GM18498 (cell line): ENCODE measurements around the gene TERT.
"Not testable (repeated sequence)": the region's sequence is repeated elsewhere in the genome, so short reads cannot be mapped to it uniquely, and the experiment has no call there.

Experiments
- ATAC-seq: cut with Tn5 transposase; IDR thresholded peaks from one replicate; pipeline ENCODE4 v1.9.1; 2021; ENCODE audit warnings: mild to moderate bottlenecking, moderate library complexity; ENCODE audit not compliant: unreplicated experiment

TERT gene

DNA sequence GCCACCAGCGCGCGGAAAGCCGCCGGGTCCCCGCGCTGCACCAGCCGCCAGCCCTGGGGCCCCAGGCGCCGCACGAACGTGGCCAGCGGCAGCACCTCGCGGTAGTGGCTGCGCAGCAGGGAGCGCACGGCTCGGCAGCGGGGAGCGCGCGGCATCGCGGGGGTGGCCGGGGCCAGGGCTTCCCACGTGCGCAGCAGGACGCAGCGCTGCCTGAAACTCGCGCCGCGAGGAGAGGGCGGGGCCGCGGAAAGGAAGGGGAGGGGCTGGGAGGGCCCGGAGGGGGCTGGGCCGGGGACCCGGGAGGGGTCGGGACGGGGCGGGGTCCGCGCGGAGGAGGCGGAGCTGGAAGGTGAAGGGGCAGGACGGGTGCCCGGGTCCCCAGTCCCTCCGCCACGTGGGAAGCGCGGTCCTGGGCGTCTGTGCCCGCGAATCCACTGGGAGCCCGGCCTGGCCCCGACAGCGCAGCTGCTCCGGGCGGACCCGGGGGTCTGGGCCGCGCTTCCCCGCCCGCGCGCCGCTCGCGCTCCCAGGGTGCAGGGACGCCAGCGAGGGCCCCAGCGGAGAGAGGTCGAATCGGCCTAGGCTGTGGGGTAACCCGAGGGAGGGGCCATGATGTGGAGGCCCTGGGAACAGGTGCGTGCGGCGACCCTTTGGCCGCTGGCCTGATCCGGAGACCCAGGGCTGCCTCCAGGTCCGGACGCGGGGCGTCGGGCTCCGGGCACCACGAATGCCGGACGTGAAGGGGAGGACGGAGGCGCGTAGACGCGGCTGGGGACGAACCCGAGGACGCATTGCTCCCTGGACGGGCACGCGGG is at the start of gene TERT:
Gene TERT, minus strand, starts transcription at position 234 of the 815 bp plus-strand sequence. Its CDS starts 79 bp downstream, at position 155.
- ATAC-seq: no peak

DNA sequence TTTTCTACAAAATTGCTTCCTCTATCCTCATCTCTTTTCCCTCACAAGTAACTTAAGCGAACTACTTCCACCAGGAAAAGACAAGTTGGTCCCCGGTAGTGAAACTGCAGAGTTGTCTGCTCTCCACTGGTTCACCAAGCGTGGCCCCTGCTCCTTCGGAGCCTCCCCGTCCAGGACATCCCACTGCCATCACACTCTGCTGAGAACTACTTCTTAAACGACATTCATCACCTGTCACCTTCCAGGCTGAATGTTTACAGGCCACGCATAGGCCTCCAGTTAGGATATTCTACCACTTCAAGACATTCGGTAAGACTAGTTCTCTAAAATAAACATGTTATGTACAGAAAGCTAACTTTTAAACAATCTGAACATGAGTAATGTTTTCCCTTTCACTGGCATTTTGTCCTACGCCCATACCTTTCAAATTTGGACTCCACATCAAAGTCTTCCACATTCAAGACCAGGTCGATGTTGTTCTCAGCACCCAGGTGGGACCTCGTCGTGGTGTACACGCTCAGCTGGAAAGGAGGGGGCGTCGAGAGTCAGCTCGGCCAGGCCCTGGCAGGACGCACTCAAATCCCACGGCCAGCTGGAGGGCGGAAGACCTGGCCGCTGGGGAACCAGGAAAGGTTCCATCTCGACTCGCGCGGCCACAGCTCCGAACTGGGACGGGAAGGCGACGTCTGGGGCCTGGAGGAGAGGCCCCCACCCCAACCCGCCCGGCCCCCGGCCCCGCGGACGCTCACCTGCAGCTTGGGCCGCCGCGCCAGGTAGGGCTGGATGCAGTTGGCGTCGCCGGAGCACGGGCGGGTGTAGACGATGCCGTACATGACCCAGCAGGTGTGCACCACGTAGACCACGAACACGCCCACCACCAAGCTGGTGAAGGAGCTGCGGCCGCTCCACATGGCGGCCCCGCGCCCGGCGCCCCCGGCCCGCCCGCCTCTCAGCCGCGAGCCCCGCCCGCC is 49.3 kb upstream of the TERT start:
- peak; percentile 21 for ATAC-seq

DNA sequence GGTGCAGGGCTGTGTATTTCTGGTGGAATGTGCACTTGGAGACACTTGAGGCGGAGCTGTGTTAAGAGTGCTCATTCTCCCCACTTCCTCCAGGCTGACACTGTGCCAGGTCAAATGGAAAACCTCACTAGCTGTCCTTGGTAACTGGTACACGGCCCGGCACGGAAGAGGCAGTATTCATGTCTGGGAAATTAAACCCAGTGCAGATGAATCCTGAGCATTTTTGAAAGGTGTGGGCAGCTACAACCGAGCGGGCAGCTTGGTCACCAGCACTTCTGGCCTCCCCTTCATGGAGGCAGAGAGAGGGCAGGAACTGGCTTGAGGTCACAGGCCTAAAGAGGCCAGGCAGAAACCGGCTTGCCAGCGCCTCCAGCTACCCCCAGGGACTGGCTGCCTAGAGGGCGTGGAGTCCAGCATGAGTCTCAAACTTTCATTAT is 48.5 kb upstream of the TERT start:
- no peak for ATAC-seq

DNA sequence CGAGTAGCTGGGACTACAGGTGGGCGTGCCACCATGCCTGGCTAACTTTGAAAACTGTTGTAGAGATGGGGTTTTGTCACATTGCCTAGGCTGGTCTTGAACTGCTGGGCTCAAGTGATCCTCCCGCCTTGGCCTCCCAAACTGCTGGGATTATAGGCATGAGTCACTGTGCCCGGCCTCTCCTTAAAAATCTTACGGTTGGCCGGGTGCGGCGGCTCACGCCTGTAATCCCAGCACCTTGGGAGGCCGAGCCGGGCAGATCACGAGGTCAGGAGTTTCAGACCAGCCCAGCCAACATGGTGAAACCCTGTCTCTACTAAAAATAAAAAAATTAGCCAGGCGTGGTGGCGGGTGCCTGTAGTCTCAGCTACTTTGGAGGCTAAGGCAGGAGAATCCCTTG is 47.8 kb upstream of the TERT start:
- ATAC-seq: not testable (repeated sequence)

DNA sequence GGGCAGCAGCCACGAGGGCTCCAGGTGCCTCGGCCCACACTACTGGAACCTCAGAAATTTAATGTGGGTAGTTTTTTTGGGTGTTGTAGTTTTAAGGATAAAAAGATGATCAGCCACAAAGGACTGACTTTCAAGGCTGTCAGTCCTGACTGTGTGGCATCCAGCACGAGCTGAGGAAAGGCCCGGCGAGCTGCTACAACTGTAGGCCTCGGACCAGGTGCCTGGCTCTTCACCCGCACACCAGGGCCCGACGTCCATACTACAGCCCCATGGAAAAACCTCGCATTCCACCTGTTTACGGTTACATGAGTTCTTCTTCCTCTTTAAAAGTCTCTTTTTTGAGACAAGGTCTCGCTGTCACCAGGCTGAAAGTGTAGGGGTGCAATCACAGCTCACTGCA is 47.4 kb upstream of the TERT start:
- ATAC-seq: no peak

DNA sequence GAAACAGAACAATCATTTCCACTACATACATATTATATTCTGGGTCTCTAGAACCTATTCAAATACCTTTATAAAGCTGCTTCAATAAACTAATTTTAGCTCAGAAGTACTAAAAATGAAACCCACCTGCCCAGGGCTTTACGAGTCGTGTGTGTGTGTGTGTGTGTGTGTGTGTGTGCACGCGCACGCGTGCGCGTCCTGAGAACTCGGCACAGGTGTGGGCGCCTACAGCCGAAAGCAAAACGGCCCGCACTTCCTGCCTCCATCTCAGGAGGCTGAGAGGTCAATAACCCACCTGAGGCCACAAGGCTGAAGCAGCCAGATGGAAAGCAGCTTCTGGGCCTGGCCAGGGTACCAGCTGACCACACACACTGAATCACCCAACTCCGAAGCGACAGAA is 47.0 kb upstream of the TERT start:
- ATAC-seq: no peak

DNA sequence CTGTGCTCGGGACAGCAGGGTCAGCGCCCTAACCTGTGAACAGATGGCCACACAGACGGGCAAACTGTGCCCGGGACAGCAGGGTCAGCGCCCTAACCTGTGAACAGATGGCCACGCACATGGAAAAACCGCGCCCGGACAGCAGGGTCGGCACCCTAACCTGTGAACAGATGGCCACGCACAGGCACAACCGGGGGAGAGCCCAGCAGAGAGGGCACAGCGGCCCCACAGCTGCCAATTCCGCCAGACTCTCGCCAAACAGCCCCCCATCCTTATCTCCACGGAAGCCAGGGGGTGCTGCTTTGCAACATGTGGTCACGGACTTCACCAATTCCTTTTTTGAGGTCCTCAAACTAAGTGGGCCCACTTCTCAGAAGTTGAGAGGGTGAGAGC is 44.9 kb upstream of the TERT start:
- not testable (repeated sequence) for ATAC-seq

DNA sequence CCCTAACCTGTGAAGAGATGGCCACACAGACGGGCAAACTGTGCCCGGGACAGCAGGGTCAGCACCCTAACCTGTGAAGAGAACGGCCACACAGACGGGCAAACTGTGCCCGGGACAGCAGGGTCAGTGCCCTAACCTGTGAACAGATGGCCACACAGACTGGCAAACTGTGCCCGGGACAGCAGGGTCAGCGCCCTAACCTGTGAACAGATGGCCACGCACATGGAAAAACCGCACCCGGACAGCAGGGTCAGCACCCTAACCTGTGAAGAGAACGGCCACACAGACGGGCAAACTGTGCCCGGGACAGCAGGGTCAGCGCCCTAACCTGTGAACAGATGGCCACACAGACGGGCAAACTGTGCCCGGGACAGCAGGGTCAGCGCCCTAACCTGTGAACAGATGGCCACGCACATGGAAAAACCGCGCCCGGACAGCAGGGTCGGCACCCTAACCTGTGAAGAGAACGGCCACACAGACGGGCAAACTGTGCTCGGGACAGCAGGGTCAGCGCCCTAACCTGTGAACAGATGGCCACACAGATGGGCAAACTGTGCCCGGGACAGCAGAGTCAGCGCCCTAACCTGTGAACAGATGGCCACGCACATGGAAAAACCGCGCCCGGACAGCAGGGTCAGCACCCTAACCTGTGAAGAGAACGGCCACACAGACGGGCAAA is 44.4 kb upstream of the TERT start:
- ATAC-seq: not testable (repeated sequence)

DNA sequence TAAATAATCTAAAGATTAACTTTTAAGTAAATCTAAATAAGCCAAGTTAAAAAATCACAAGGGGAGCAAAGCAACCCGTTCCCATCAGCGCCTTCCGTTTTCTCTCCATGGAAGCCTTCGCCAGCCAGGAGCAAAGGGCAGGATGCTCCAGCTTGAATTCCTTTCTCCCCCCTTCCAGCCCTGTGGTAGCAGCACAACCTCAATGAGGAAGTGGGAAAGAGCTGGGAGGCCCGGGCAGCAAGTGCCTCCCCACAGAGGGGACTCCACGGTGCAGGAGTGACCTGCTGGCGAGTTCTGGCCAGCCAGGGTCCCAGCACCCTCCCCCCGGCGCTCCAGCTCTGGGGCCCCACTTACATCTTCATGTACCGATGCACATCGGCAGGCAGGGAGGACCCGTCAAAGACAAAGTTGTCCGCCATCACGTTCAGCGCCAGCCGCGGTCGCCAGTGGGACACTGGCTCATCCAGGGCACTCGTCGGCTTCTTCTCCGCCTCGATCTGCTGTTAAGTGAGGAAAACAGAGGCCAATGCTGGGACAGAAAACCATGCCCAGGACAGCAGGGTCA is 43.7 kb upstream of the TERT start:
- no peak for ATAC-seq

DNA sequence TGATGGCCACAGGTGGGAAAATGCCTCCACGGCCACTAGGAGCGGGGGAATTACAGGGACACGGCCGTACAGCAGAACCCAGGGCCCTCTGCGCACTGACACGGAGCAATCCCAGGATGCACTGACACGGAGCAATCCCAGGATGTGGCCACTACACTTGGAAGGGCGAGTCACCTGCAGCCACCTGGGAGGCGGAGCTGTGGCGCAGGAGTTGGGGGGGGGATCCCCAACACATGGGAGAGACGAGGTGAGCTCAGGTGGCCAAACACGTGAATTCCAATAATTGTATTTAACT is 43.3 kb upstream of the TERT start:
- no peak for ATAC-seq

DNA sequence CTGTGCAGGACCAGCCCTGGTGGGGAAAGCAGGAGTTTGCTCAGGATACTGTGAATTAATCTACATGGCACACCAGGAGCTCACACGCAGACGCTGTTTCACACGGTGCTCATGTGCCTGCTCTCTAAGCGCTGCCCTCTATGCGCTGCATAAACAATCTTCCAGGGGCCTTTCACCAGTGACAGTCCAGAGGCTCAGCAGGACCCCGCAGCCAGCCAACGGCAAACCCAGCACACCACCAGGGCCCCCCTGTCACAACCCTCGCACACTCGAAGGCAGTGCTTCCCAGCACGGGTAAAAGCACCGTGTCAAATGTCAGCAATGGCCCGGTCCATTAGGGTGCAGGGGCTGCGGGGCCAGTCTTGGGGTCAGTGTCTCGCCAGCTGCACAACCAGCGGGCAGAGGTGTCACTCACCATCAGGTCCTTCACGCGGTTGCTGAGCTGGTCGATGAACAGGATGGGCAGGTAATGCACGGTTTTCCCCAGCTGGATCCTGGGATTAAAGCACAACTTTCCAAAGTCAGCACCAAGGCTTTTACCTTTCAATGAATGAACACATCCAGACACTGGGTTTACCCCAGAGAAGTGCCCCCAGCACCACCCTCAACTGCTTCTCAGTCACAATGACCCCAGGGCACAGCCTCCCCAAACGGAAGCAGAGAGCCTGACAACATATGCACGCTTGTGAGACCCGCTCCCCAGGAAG is 42.8 kb upstream of the TERT start:
- no peak for ATAC-seq

DNA sequence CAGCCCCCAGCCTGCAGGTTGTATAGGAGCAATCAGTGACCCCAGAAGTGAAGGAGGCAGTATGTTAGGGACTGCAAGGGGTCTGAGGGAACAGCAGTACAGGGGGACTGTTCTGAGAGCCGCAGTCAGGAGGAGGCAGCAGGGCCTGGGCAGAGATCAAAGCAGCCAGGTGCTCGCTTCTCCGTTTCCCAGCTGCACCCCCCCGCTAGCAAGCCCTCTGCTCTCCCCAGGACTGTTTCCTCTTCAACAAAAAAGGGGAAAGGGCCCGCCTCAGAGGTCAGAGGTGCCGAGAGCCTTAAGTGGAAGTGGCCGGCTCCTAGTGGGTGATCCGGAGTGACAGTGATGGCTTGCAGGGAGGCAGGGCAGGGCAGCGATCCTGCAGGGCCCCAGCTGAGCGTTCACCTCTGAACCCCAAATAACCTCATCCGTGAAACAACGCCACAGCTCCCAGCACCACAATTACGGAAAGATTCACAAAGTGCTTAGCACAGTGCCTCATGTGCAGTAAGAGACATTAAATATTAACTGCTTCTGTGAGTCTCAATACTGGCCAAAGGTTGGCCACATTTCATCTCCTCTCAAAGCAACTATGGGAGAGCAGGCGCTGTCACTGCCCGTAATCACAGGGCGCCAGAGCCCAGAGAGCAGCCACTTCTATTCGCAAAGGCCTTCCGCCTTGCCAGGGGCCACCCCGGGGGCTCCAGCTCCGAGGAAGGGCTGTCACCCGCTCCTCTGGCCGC is 42.1 kb upstream of the TERT start:
- ATAC-seq: no peak

DNA sequence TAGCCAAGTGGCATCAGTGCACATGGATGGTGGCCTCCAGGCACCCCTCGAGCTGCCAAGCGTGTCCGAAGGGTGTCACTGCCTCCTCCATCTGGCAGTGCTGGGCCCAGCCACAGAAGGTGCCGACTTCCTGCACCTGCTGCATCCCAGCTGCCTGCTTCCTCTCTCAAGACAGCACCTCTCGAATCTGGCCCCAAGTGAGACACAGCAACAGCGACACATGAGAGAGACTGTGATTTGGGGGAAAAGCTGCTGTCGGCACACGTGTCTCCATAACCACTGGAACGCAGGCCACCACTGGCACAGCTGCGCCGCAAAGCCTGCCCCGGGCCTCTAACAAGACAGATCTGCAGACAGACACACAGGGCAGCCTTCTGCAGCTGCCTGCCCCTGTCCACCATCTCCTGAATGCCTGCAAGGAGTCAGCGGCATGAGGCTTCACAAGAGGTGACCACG is 41.3 kb upstream of the TERT start:
- no peak for ATAC-seq

DNA sequence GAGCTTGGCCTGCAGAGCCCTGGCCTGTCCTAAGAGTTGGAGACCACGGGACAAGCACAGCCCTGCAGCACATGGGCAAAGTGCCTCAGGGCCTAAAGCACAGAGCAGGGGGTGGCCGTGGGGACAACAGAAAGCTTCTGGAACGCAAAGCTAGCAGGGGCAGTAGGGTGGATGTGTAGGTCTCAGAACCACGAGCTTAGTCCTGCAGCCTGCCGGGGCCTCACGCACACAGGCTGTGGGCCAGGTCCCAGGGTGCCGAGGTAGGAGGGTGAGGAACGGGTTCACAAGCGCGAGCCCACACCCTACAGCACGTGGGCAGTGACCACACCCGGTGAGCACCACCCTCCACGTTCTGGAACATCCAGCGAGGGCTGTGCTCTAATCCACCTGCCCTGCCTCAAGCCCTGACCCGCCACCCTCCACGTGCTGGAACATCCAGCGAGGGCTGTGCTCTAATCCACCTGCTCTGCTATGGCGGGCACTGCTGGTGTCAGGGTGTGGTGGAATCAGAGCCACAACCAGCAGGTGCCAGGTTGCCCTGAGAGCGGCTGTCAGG is 40.8 kb upstream of the TERT start:
- no peak for ATAC-seq

DNA sequence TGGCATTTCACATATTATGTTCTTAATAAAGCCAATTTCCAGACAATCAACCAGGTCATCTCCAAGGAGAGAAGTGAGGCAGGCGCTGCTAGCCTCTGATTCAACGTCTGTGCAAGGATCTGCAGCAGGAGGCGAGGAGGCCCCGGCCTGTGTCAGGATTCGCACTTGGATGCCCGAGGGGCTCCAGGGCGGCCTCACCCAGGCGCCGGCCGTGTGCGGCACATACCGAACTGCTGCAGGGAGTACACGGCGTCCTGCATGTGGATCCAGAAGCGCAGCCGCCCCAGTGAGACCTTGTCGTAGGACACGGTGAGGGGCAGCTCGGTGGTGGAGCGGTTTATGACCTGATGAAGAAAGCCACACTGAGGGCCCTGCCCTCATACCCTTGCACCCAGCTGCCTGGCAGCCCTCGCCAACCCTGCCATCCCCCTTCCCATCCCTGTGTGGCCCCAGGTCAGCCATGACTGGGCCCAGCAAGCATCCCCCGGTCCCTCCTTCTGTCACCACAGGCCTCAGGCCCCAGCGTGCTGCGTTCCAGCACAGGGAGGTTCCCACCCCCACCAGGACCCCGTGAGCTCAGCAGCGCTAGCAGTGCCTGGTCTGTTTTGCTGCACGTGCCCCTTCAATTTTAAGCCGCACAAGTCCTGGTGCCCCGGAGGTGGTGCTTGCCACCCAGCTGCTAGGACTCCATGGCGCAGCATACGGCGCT is 40.1 kb upstream of the TERT start:
- no peak for ATAC-seq

DNA sequence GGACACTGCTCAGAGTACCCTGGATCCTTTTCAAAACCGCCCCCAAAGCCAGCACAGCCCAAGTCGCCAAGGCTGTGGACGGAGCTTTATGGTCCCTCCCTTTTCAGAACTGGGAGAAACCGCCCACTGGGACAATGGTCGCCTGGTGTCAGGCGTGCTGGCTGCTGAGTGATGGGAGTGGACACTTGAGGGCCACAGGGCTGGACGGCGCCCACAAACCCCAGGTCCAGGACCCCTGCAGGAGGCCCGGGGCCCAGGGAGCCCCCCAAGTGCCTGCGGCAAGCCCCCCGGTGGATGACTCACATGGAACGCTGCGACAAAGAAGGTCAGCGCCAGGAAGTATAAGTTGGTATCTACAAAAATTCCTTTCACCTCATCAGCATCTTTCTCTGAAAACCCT is 39.1 kb upstream of the TERT start:
- no peak for ATAC-seq

DNA sequence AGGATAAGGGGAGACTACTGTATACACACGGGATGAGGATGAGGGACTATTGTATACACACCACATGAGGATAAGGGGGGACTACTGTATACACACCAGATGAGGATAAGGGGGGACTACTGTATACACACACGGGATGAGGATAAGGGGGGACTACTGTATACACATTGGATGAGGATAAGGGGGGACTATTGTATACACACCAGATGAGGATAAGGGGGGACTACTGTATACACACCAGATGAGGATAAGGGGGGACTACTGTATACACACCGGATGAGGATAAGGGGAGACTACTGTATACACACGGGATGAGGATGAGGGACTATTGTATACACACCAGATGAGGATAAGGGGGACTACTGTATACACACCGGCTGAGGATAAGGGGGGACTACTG is 38.4 kb upstream of the TERT start:
- ATAC-seq: not testable (repeated sequence)

DNA sequence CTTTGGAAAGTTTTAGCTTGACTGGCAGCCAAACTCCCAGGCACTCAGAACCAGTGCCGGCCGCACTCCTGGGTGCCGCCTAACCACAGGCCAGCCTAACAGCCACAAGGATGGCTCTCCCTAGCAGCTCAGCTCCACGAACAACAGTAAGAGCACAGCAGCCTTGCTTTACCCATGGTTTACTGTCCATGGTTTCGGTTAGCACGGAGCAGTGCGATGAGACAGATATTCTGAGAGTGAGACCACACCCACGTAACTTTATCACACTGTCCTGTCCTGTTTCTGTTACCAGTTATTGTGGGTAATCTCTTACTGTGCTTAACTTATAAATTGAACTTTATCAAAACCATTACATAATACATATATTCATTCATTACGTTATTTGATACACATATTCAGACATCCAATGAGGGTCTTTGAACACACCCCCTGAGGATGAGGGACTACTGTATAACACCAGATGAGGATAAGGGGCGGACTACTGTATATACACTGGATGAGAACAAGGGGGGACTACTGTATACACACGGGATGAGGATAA is 37.7 kb upstream of the TERT start:
- no peak for ATAC-seq
